AG04449 (cell line): ENCODE measurements around the gene ARSD.
A peak's percentile ranks its signal among the peaks of the same experiment; 100 is the strongest.

Source experiments
- CTCF ChIA-PET: fragments of 350-600 bp; formaldehyde crosslinking; extraction: SDS; loops from one replicate; lab custom pipeline; 2021; ENCODE audit warnings: antibody characterized with exemption; lab: Yijun Ruan, JAX
- POLR2A ChIA-PET: fragments of 400-600, 350-600 bp; formaldehyde crosslinking; extraction: SDS; loops from one replicate; lab custom pipeline; 2020; ENCODE audit warnings: antibody characterized with exemption, inconsistent platforms; lab: Yijun Ruan, JAX
- DNase-seq: peaks from one replicate; pipeline ENCODE4 v3.0.0-alpha.2; 2010; ENCODE audit warnings: low read depth, low spot score
- H3K4me3 ChIP-seq: 2 replicates; pipeline ENCODE4 v1.5.1; 2011; ENCODE audit warnings: low read depth, mild to moderate bottlenecking, control low read depth, low read length
- CTCF ChIP-seq: IDR thresholded peaks from one replicate; pipeline ENCODE4 v1.5.1; 2011; ENCODE audit warnings: mild to moderate bottlenecking, moderate library complexity, low read length, control low read depth, inconsistent platforms; ENCODE audit not compliant: insufficient read depth; ENCODE audit errors: missing control alignments

Gene ARSD

DNA sequence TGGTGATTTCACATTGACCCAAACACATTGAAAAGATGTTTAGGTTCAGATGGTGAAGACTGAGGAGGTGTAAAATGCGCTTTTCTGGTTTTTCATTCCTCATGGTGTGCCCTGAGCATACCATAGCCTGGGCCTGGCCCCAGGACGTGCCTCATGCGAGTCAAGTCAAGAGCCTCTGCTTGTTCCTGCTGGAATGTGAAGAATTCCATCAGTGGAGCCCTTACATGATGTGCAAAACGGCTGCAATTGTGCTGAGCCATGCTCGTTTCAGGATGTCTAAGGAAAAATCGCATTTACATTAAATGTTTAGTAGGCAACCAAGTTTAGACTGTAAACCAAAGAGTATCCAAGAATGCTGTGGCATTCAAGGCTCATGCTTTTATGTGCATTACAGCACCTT lies 65.5 kb downstream of the ARSD start:
- POLR2A ChIA-PET: no interaction called here
- TF ChIP-seq CTCF: no peak

DNA sequence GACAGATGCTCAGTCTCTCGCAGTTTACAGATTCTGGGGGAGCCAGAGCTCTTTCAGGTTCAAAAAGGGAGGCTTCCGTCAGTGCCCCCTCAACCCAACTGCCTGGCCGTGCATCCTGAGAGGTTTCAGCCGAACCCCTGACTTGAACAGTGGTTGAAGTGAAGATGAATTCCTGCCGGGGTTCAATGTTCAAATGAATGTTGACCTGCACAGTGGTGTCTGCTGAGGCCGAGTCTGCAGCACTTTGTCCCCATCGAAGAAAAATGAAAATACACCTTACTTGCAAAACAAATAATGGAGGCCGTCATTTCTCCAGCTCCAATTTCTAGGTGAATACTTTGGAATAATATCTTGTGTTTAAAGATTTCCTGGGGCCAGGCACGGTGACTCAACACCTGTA lies 66.7 kb downstream of the ARSD start:
- no peak overlapping the region for H3K4me3 ChIP-seq
- ChIA-PET CTCF (interaction anchor here (1.4 kb wide), 1 partner anchor 11 kb away, joined by 3 read pairs; no protein-coding TSS in a partner anchor), POLR2A (no interaction called here)
- DNase-seq: no peak
- no peak for TF ChIP-seq CTCF

More for the DNA sequence above, 65.5 kb downstream of the ARSD start:
- CTCF ChIA-PET: no interaction called here
- peak; percentile 7 for DNase-seq
- no peak overlapping the region for H3K4me3 ChIP-seq

- CTCF ChIA-PET: no interaction called here
- no peak overlapping the region for H3K4me3 ChIP-seq
- TF ChIP-seq CTCF: no peak
- POLR2A ChIA-PET: no interaction called here
- DNase-seq: no peak
These were observed 69.8 kb downstream of the ARSD start for GRCh38 chrX:2859197-2859797.

DNA sequence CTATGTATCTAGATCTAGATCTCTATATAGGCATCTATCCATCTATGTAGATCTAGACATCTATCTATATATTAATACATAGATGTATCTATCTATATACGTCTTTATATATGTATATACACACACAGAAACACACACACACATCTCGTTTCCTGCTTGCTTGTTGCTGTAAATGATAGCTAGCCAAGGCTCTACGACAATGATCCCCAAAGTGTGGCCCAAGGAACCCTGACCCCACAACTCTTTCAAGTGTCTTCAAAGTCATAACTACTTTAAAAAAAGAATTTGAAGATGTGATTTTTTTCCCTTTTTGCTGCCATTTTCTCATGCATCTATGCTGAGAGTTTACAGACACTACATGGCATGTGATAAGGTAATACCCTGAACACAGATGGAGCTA lies 71.6 kb downstream of the ARSD start:
- POLR2A ChIA-PET: no interaction called here
- DNase-seq: no peak
- no peak overlapping the region for H3K4me3 ChIP-seq
- CTCF ChIA-PET: no interaction called here
- TF ChIP-seq CTCF: no peak

DNA sequence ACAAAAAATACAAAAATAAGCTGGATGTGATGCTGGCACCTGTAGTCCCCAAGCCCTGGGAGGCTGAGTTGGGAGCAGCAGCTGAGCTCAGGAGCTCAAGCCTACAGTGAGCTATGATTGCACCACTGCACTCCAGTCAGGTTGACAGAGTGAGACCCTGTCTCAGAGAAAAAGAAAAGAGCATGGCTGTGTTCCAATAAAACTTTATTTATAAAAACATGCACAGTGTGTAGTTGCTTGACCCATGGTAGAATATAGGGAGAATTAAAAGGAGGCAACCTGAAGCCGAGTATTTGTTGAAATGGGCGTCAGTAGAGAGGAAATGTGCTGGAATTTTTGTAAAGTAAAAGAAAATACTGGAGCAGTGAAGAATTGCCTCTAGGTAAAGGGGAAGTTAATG lies 73.4 kb downstream of the ARSD start:
- DNase-seq: no peak
- no peak for TF ChIP-seq CTCF
- ChIA-PET POLR2A (no interaction called here), CTCF (no interaction called here)
- H3K4me3 ChIP-seq: no peak overlapping the region

DNA sequence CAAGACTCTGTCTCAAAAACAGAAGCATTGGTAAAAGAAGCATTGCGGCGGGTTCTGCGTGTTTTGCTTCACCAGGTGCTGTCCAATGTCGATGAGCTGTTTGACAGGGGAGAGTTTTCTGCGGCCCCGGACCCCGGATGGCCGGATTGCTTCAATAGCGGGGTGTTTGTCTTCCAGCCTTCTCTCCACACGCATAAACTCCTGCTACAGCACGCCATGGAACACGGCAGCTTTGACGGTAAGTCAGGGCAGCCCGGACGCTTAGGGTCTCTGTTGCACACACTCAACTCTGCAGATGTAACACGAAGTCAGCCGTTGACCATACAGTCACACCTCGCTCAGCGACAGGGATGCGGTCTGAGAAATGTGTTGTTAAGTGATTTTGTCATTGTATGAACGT lies 74.2 kb downstream of the ARSD start:
- TF ChIP-seq CTCF: no peak
- CTCF ChIA-PET: no interaction called here
- POLR2A ChIA-PET: no interaction called here
- no peak for DNase-seq
- H3K4me3 ChIP-seq: no peak overlapping the region
